BE2C (cell line): ENCODE measurements around the gene RNGTT.

ENCODE experiments used
- DNase-seq: peaks from one replicate; pipeline ENCODE4 v3.0.0-alpha.2; 2020
- H3K27me3 ChIP-seq: fragments of 250-450 bp; sonication (Bioruptor Pico); 2 replicates; pipeline ENCODE4 v1.5.1; 2020; ENCODE audit warnings: mild to moderate bottlenecking
- H3K36me3 ChIP-seq: fragments of 250-450 bp; sonication (Bioruptor Pico); 2 replicates; pipeline ENCODE4 v1.5.1; 2020; ENCODE audit warnings: mild to moderate bottlenecking
- H3K4me1 ChIP-seq: fragments of 250-450 bp; sonication (Bioruptor Pico); 2 replicates; pipeline ENCODE4 v1.5.1; 2020
- H3K4me3 ChIP-seq: 2 replicates; pipeline ENCODE4 v1.5.1; 2011; ENCODE audit warnings: low read depth, low read length
- H3K9me3 ChIP-seq: fragments of 250-450 bp; sonication (Bioruptor Pico); 2 replicates; pipeline ENCODE4 v1.5.1; 2020
- CTCF ChIP-seq: IDR thresholded peaks from 2 replicates; pipeline ENCODE4 v1.5.1; 2012; ENCODE audit warnings: mild to moderate bottlenecking, low read depth, low read length

The RNGTT gene

DNA sequence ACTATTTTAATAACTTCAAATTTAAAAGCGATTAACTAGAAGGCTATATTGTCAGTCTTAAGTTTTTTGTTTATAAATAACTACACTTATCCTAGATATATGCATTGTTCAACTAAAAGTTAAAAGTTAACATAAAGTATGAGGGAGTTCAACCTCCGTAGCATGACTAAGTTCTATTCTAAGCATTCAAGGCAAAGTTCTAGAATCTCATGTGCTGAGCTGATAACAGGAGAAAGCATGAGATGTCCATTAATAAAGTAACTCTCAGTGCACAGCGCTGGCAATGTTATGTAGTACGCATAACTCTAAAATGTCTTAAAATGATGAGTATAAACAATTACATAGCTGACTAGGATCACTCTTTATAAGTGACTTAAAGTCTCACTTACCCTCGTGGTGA, 264.8 kb downstream of the RNGTT start:
- no peaks in the 10 kb centered on the region for H3K36me3 ChIP-seq
- TF ChIP-seq CTCF: no peak
- no peak for DNase-seq
- no peaks in the 10 kb centered on the region for H3K4me1 ChIP-seq
- no peaks in the 10 kb centered on the region for H3K9me3 ChIP-seq
- H3K4me3 ChIP-seq: no peak overlapping the region
- no peaks in the 10 kb centered on the region for H3K27me3 ChIP-seq

GRCh38 chr6:88695937-88696336, 267.5 kb downstream of the RNGTT start:
- H3K36me3 ChIP-seq: no peaks in the 10 kb centered on the region
- no peaks in the 10 kb centered on the region for H3K4me1 ChIP-seq
- no peak for TF ChIP-seq CTCF
- H3K27me3 ChIP-seq: no peaks in the 10 kb centered on the region
- H3K4me3 ChIP-seq: no peak overlapping the region
- no peaks in the 10 kb centered on the region for H3K9me3 ChIP-seq
- no peak for DNase-seq

DNA sequence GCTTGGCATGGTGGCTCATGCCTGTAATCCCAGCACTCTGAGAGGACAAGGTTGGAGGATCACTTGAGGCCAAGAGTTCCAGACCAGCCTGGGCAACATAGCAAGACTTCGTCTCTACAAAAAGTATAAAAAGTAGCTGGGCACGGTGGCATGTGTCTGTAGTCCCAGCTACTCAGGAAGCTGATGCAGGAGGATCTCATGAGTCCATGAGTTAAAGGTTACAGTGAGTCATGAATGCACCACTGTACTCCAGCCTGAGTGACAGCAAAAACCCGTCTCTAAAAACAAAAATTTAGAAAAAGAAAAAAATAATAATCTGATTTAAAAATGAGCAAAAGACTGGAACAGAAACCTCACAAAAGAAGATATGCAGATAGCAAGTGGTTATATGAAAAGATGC, 279.7 kb downstream of the RNGTT start:
- no peak overlapping the region for H3K4me3 ChIP-seq
- no peaks in the 10 kb centered on the region for H3K4me1 ChIP-seq
- no peaks in the 10 kb centered on the region for H3K27me3 ChIP-seq
- DNase-seq: no peak
- no peaks in the 10 kb centered on the region; the same call in 1 of the 2 replicates for H3K9me3 ChIP-seq
- no peaks in the 10 kb centered on the region for H3K36me3 ChIP-seq
- no peak for TF ChIP-seq CTCF

GRCh38 chr6:88680654-88681053, 282.8 kb downstream of the RNGTT start:
- Histone ChIP-seq H3K9me3 (no peaks in the 10 kb centered on the region; the same call in 1 of the 2 replicates), H3K36me3 (no peaks in the 10 kb centered on the region), H3K4me1 (no peaks in the 10 kb centered on the region), H3K27me3 (no peaks in the 10 kb centered on the region), H3K4me3 (no peak overlapping the region)
- DNase-seq: no peak
- no peak for TF ChIP-seq CTCF

DNA sequence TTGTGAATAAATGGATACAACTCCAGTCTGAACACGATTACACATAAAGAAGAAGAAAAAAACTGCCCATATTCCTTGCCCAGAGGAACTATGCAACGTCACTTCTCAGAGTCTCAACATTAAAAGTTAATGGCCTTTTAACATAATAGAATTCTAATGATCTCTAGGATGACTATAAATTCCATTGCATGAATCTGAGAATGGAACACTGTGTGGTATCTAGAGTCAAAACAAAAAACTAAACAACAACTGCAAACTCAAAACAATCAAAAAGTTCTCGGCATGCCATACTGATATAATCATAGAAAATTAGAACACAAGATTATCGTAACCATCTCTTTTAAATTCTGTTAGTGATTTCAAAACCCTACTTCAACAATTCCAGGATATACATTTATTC, 283.6 kb downstream of the RNGTT start:
- no peaks in the 10 kb centered on the region for H3K36me3 ChIP-seq
- no peak for TF ChIP-seq CTCF
- no peaks in the 10 kb centered on the region for H3K4me1 ChIP-seq
- no peaks in the 10 kb centered on the region; the same call in 1 of the 2 replicates for H3K9me3 ChIP-seq
- no peak for DNase-seq
- no peak overlapping the region for H3K4me3 ChIP-seq
- H3K27me3 ChIP-seq: no peaks in the 10 kb centered on the region

DNA sequence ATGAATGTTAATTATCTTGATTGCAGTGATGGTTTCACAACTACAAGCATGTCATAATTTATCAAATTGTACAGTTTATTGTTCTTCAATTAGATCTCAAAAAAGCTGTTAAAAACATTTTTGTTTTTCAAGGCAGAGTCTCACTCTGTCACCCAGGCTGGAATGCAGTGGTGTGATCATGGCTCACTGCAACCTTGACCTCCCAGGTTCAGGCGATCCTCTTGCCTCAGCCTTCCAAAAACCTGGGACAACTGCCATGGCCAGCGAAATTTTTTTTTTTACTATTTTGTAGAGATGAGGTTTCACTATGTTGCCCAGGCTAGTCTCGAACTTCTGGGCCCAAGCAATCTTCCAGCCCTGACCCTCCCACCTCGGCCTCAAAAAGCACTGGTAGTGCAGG, 286.1 kb downstream of the RNGTT start:
- Histone ChIP-seq H3K4me3 (no peak overlapping the region), H3K27me3 (no peaks in the 10 kb centered on the region), H3K9me3 (no peaks in the 10 kb centered on the region), H3K36me3 (no peaks in the 10 kb centered on the region), H3K4me1 (no peaks in the 10 kb centered on the region)
- DNase-seq: no peak
- TF ChIP-seq CTCF: no peak
